ENCODE measurements around the gene EPHA4.

Gene EPHA4

GRCh38 chr2:221492636-221493035, 79.5 kb downstream of the EPHA4 start:
- Histone ChIP-seq H3K4ac (ENCODE audit: low read depth, low read length) (no peak overlapping the region), H2AK5ac (ENCODE audit: low read length) (no peak overlapping the region), H3K36me3 (ENCODE audit: control insufficient read depth, insufficient read depth, low read length) (no peaks in the 10 kb centered on the region), H4K8ac (ENCODE audit: low read depth, low read length) (no peak overlapping the region), H3K56ac (ENCODE audit: low read length) (no peak overlapping the region), H3K27me3 (ENCODE audit: insufficient read depth, low read length, poor library complexity) (no peaks in the 10 kb centered on the region), H3K27ac (ENCODE audit: low read depth, low read length) (no peak overlapping the region), H3K9ac (ENCODE audit: low read length) (no peak overlapping the region), H3K4me3 (ENCODE audit: low read length) (no peak overlapping the region), H4K5ac (ENCODE audit: low read length) (no peak overlapping the region), H2BK15ac (replicated peaks; ENCODE audit: low read depth) (no peak overlapping the region), H3K79me2 (ENCODE audit: control insufficient read depth, insufficient read depth, low read length) (no peaks in the 10 kb centered on the region), H3K4me1 (ENCODE audit: control insufficient read depth, low read depth, low read length) (peaks cover 12% of the 10 kb centered on the region), H2BK120ac (ENCODE audit: low read depth, low read length) (no peak overlapping the region), H3K23ac (ENCODE audit: low read length) (no peak overlapping the region), H3K4me2 (ENCODE audit: low read length) (no peak overlapping the region), H3K79me1 (ENCODE audit: low read length) (no peaks in the 10 kb centered on the region), H3K18ac (ENCODE audit: low read length) (no peak overlapping the region), H2BK5ac (ENCODE audit: low read length) (no peak overlapping the region)
- WGBS (ENCODE audit: extremely low coverage, insufficient coverage, low lambda C conversion rate) = no CpG with 5 or more reads among the region's 4 CpGs
- DNase-seq = no peak

- peaks cover 2% of the 10 kb centered on the region for H3K79me1 ChIP-seq (ENCODE audit: low read length)
- H3K27me3 ChIP-seq (ENCODE audit: insufficient read depth, low read length, poor library complexity) = no peaks in the 10 kb centered on the region
- no CpG with 5 or more reads among the region's 3 CpGs for WGBS (ENCODE audit: extremely low coverage, insufficient coverage, low lambda C conversion rate)
- DNase-seq = no peak
- H2BK120ac ChIP-seq (ENCODE audit: low read depth, low read length) = no peak overlapping the region
- no peak overlapping the region for H3K56ac ChIP-seq (ENCODE audit: low read length)
- no peak overlapping the region for H3K4me2 ChIP-seq (ENCODE audit: low read length)
- H3K36me3 ChIP-seq (ENCODE audit: control insufficient read depth, insufficient read depth, low read length) = no peaks in the 10 kb centered on the region
- no peak overlapping the region for H3K18ac ChIP-seq (ENCODE audit: low read length)
- no peak overlapping the region for H3K4ac ChIP-seq (ENCODE audit: low read depth, low read length)
- no peak overlapping the region for H2BK15ac ChIP-seq (replicated peaks; ENCODE audit: low read depth)
- H3K23ac ChIP-seq (ENCODE audit: low read length) = no peak overlapping the region
- H4K8ac ChIP-seq (ENCODE audit: low read depth, low read length) = no peak overlapping the region
- no peaks in the 10 kb centered on the region for H3K79me2 ChIP-seq (ENCODE audit: control insufficient read depth, insufficient read depth, low read length)
- no peak overlapping the region for H2AK5ac ChIP-seq (ENCODE audit: low read length)
- no peak overlapping the region for H2BK5ac ChIP-seq (ENCODE audit: low read length)
- no peak overlapping the region for H3K27ac ChIP-seq (ENCODE audit: low read depth, low read length)
- H3K4me1 ChIP-seq (ENCODE audit: control insufficient read depth, low read depth, low read length) = peaks cover 12% of the 10 kb centered on the region
- H3K4me3 ChIP-seq (ENCODE audit: low read length) = no peak overlapping the region
- H3K9ac ChIP-seq (ENCODE audit: low read length) = no peak overlapping the region
- H4K5ac ChIP-seq (ENCODE audit: low read length) = no peak overlapping the region
These were observed 81.5 kb downstream of the EPHA4 start for GRCh38 chr2:221490506-221491060.

DNA sequence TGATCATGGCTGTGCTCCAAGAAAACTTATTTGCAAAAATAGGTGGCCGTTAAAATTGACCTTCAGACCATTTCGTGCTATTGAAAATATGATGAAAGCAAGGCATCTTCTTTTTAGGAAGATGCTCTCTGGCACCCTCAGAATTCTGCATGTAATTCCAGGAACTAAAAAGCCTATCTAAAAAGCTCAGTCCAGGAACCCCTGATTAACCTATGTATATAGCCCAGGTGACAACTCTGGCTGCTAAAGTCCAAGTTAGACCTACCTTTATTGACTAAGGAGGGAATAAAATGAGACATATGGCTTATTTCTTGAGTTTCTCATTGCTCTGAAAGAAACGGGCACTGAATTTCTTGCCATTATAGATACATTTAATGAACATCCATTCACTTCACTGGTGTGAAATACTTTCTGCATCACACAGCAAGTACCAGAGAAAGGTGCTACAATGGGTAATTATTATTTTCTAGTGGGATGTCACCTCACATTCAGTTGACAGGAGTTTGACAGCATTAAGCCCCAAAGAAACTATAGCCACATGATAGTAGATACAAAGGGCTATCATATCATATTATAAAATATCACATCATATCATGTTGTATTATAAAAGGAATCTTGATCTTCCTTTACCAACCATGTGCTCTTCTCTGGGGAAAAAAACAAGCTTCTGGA, 83.8 kb downstream of the EPHA4 start:
- Histone ChIP-seq H3K27ac (ENCODE audit: low read depth, low read length) (no peak overlapping the region), H3K36me3 (ENCODE audit: control insufficient read depth, insufficient read depth, low read length) (no peaks in the 10 kb centered on the region), H3K4me2 (ENCODE audit: low read length) (no peak overlapping the region), H2BK5ac (ENCODE audit: low read length) (no peak overlapping the region), H3K4me1 (ENCODE audit: control insufficient read depth, low read depth, low read length) (peaks cover 3% of the 10 kb centered on the region), H3K4me3 (ENCODE audit: low read length) (no peak overlapping the region), H3K9ac (ENCODE audit: low read length) (no peak overlapping the region), H3K56ac (ENCODE audit: low read length) (no peak overlapping the region), H2AK5ac (ENCODE audit: low read length) (no peak overlapping the region), H3K27me3 (ENCODE audit: insufficient read depth, low read length, poor library complexity) (no peaks in the 10 kb centered on the region), H3K4ac (ENCODE audit: low read depth, low read length) (no peak overlapping the region), H4K8ac (ENCODE audit: low read depth, low read length) (no peak overlapping the region), H3K18ac (ENCODE audit: low read length) (no peak overlapping the region), H3K23ac (ENCODE audit: low read length) (no peak overlapping the region), H2BK15ac (replicated peaks; ENCODE audit: low read depth) (no peak overlapping the region), H3K79me2 (ENCODE audit: control insufficient read depth, insufficient read depth, low read length) (no peaks in the 10 kb centered on the region), H3K79me1 (ENCODE audit: low read length) (peaks cover 2% of the 10 kb centered on the region), H2BK120ac (ENCODE audit: low read depth, low read length) (no peak overlapping the region), H4K5ac (ENCODE audit: low read length) (no peak overlapping the region)
- WGBS (ENCODE audit: extremely low coverage, insufficient coverage, low lambda C conversion rate) = no CpG with 5 or more reads among the region's 3 CpGs
- no peak for DNase-seq

- Histone ChIP-seq H2BK5ac (ENCODE audit: low read length) (no peak overlapping the region), H3K23ac (ENCODE audit: low read length) (no peak overlapping the region), H3K4me2 (ENCODE audit: low read length) (no peak overlapping the region), H3K4me1 (ENCODE audit: control insufficient read depth, low read depth, low read length) (no peaks in the 10 kb centered on the region), H2BK15ac (replicated peaks; ENCODE audit: low read depth) (no peak overlapping the region), H2AK5ac (ENCODE audit: low read length) (no peak overlapping the region), H3K18ac (ENCODE audit: low read length) (no peak overlapping the region), H4K5ac (ENCODE audit: low read length) (no peak overlapping the region), H3K4ac (ENCODE audit: low read depth, low read length) (no peak overlapping the region), H3K27ac (ENCODE audit: low read depth, low read length) (no peak overlapping the region), H2BK120ac (ENCODE audit: low read depth, low read length) (no peak overlapping the region), H4K8ac (ENCODE audit: low read depth, low read length) (no peak overlapping the region), H3K9ac (ENCODE audit: low read length) (no peak overlapping the region), H3K36me3 (ENCODE audit: control insufficient read depth, insufficient read depth, low read length) (no peaks in the 10 kb centered on the region), H3K79me1 (ENCODE audit: low read length) (peaks cover 2% of the 10 kb centered on the region), H3K56ac (ENCODE audit: low read length) (no peak overlapping the region), H3K4me3 (ENCODE audit: low read length) (no peak overlapping the region), H3K27me3 (ENCODE audit: insufficient read depth, low read length, poor library complexity) (no peaks in the 10 kb centered on the region), H3K79me2 (ENCODE audit: control insufficient read depth, insufficient read depth, low read length) (no peaks in the 10 kb centered on the region)
- no CpG with 5 or more reads among the region's 4 CpGs for WGBS (ENCODE audit: extremely low coverage, insufficient coverage, low lambda C conversion rate)
- no peak for DNase-seq
These were observed 86.0 kb downstream of the EPHA4 start for GRCh38 chr2:221486106-221486505.

DNA sequence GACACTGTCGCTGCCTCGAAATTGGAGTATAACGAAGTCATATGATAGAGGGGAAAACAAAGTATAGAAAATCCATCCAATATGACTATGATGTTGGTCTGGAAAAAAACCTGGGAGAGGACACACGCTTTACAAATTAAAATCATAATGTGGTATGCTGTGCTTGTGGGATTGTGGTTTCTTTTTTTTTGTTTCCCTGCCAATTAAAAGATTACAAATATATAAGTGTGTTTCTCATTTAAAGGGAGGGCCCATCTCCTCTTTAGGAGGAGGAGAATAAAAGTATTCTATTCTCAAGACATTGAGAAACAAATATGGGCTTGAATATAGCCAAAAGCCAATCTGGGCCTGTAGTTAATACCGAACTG, 86.6 kb downstream of the EPHA4 start:
- Histone ChIP-seq H3K4me1 (ENCODE audit: control insufficient read depth, low read depth, low read length) (no peaks in the 10 kb centered on the region), H3K23ac (ENCODE audit: low read length) (no peak overlapping the region), H3K56ac (ENCODE audit: low read length) (no peak overlapping the region), H2BK5ac (ENCODE audit: low read length) (no peak overlapping the region), H3K4me3 (ENCODE audit: low read length) (no peak overlapping the region), H3K4ac (ENCODE audit: low read depth, low read length) (no peak overlapping the region), H2AK5ac (ENCODE audit: low read length) (no peak overlapping the region), H3K79me2 (ENCODE audit: control insufficient read depth, insufficient read depth, low read length) (no peaks in the 10 kb centered on the region), H3K27me3 (ENCODE audit: insufficient read depth, low read length, poor library complexity) (no peaks in the 10 kb centered on the region), H3K79me1 (ENCODE audit: low read length) (peaks cover 2% of the 10 kb centered on the region), H3K9ac (ENCODE audit: low read length) (no peak overlapping the region), H3K27ac (ENCODE audit: low read depth, low read length) (no peak overlapping the region), H3K36me3 (ENCODE audit: control insufficient read depth, insufficient read depth, low read length) (no peaks in the 10 kb centered on the region), H2BK15ac (replicated peaks; ENCODE audit: low read depth) (no peak overlapping the region), H3K18ac (ENCODE audit: low read length) (no peak overlapping the region), H2BK120ac (ENCODE audit: low read depth, low read length) (no peak overlapping the region), H4K8ac (ENCODE audit: low read depth, low read length) (no peak overlapping the region), H3K4me2 (ENCODE audit: low read length) (no peak overlapping the region), H4K5ac (ENCODE audit: low read length) (no peak overlapping the region)
- no CpG with 5 or more reads among the region's 5 CpGs for WGBS (ENCODE audit: extremely low coverage, insufficient coverage, low lambda C conversion rate)
- no peak for DNase-seq
